Osteoblast (primary cell): ENCODE data around the gene EYS. TPM values are rescaled to one million over a fixed set of nuclear protein-coding genes. Genes with fewer than 3 reads are reported as not detected.

ENCODE experiments used
- DNase-seq: peaks from one replicate; pipeline ENCODE4 v3.0.0; 2011; ENCODE audit warnings: low spot score, mixed read lengths; ENCODE audit not compliant: insufficient read length; ENCODE audit errors: missing footprints
- H2AFZ ChIP-seq: 2 replicates; pipeline ENCODE4 v1.6.0; 2011; ENCODE audit warnings: mild to moderate bottlenecking, low read length
- H3K27ac ChIP-seq: 2 replicates; pipeline ENCODE4 v1.5.1; 2011; ENCODE audit warnings: mild to moderate bottlenecking, low read depth, low read length, moderate library complexity
- H3K27me3 ChIP-seq: 2 replicates; pipeline ENCODE4 v1.6.0; 2012; ENCODE audit warnings: mild to moderate bottlenecking, control low read depth, inconsistent platforms, low read length, moderate library complexity; ENCODE audit not compliant: insufficient read depth
- H3K36me3 ChIP-seq: 2 replicates; pipeline ENCODE4 v1.5.1; 2011; ENCODE audit warnings: mild to moderate bottlenecking, low read length, control low read depth, moderate library complexity; ENCODE audit not compliant: insufficient read depth
- H3K4me1 ChIP-seq: 2 replicates; pipeline ENCODE4 v1.5.1; 2011; ENCODE audit warnings: mild to moderate bottlenecking, low read length, control low read depth, moderate library complexity; ENCODE audit not compliant: insufficient read depth
- H3K4me2 ChIP-seq: 2 replicates; pipeline ENCODE4 v1.6.0; 2011; ENCODE audit warnings: mild to moderate bottlenecking, low read length; ENCODE audit not compliant: insufficient read depth
- H3K4me3 ChIP-seq: fragments of 200-600 bp; sonication (generic); 3 replicates; pipeline ENCODE4 v1.5.1; 2012; ENCODE audit warnings: mild to moderate bottlenecking, low read length, inconsistent platforms; ENCODE audit not compliant: insufficient read depth
- H3K79me2 ChIP-seq: 2 replicates; pipeline ENCODE4 v1.6.0; 2012; ENCODE audit warnings: mild to moderate bottlenecking, low read length, control low read depth, inconsistent platforms; ENCODE audit not compliant: insufficient read depth
- H3K9me3 ChIP-seq: 2 replicates; pipeline ENCODE4 v1.5.1; 2011; ENCODE audit warnings: low read depth, low read length, control low read depth
- H4K20me1 ChIP-seq: 2 replicates; pipeline ENCODE4 v1.6.0; 2012; ENCODE audit warnings: mild to moderate bottlenecking, low read length, control low read depth; ENCODE audit not compliant: insufficient read depth
- CTCF ChIP-seq: IDR thresholded peaks from 2 replicates; pipeline ENCODE4 v1.5.1; 2011; ENCODE audit warnings: mild to moderate bottlenecking, low read depth, low read length, moderate library complexity; ENCODE audit errors: extremely low read depth
- total RNA-seq: library from RNA; depleted of rRNA; stranded (reverse); fragments of >200 nt; gene quantifications from 2 replicates; pipeline ENCODE4 v1.2.3, GENCODE V29; 2012

EYS gene
- total RNA-seq, 1 donor, result under 0.01 TPM

- no peaks in the 10 kb centered on the region for H3K36me3 ChIP-seq
- no peak for TF ChIP-seq CTCF
- no peak overlapping the region for H3K4me2 ChIP-seq
- H2AFZ ChIP-seq, result no peak overlapping the region
- DNase-seq, result no peak
- H3K4me3 ChIP-seq, result no peak overlapping the region
- no peak overlapping the region for H3K27ac ChIP-seq
- H3K79me2 ChIP-seq, result no peaks in the 10 kb centered on the region
- no peaks in the 10 kb centered on the region for H4K20me1 ChIP-seq
- H3K9me3 ChIP-seq, result no peaks in the 10 kb centered on the region
- no peaks in the 10 kb centered on the region for H3K4me1 ChIP-seq
- no peaks in the 10 kb centered on the region for H3K27me3 ChIP-seq
Observed at GRCh38 chr6:65410309-65410708, 296.7 kb downstream of the EYS start.

GRCh38 chr6:65402564-65402963 lies 304.5 kb downstream of the EYS start:
- no peak overlapping the region for H3K4me2 ChIP-seq
- no peaks in the 10 kb centered on the region for H4K20me1 ChIP-seq
- TF ChIP-seq CTCF, result no peak
- no peaks in the 10 kb centered on the region for H3K9me3 ChIP-seq
- no peak for DNase-seq
- H3K27ac ChIP-seq, result no peak overlapping the region
- H3K27me3 ChIP-seq, result no peaks in the 10 kb centered on the region
- H3K36me3 ChIP-seq, result no peaks in the 10 kb centered on the region
- no peaks in the 10 kb centered on the region for H3K79me2 ChIP-seq
- no peaks in the 10 kb centered on the region for H3K4me1 ChIP-seq
- H3K4me3 ChIP-seq, result no peak overlapping the region
- H2AFZ ChIP-seq, result no peak overlapping the region

GRCh38 chr6:65399355-65400084 lies 307.5 kb downstream of the EYS start:
- no peak for TF ChIP-seq CTCF
- Histone ChIP-seq H3K27ac (no peak overlapping the region), H3K4me3 (no peak overlapping the region), H3K4me2 (no peak overlapping the region), H4K20me1 (no peaks in the 10 kb centered on the region), H3K27me3 (no peaks in the 10 kb centered on the region), H3K79me2 (no peaks in the 10 kb centered on the region), H3K4me1 (no peaks in the 10 kb centered on the region), H3K9me3 (no peaks in the 10 kb centered on the region), H2AFZ (no peak overlapping the region), H3K36me3 (no peaks in the 10 kb centered on the region)
- DNase-seq, result no peak

GRCh38 chr6:65398851-65399250 lies 308.2 kb downstream of the EYS start:
- Histone ChIP-seq H3K79me2 (no peaks in the 10 kb centered on the region), H3K36me3 (no peaks in the 10 kb centered on the region), H3K27me3 (no peaks in the 10 kb centered on the region), H3K4me2 (no peak overlapping the region), H3K27ac (no peak overlapping the region), H4K20me1 (no peaks in the 10 kb centered on the region), H3K9me3 (no peaks in the 10 kb centered on the region), H3K4me3 (no peak overlapping the region), H3K4me1 (no peaks in the 10 kb centered on the region), H2AFZ (no peak overlapping the region)
- no peak for DNase-seq
- no peak for TF ChIP-seq CTCF
